Anterior cingulate cortex (tissue), 58 donors: Measurements from ENCODE around the gene RAF1.
"Not testable (repeated sequence)": the region's sequence is repeated elsewhere in the genome, so short reads cannot be mapped to it uniquely, and the experiment has no call there.

Source experiments
- DNase-seq, 58 donors: peaks; one replicate each; lab custom pipeline; 2025; lab: John Stamatoyannopoulos, UW

Gene RAF1

DNA sequence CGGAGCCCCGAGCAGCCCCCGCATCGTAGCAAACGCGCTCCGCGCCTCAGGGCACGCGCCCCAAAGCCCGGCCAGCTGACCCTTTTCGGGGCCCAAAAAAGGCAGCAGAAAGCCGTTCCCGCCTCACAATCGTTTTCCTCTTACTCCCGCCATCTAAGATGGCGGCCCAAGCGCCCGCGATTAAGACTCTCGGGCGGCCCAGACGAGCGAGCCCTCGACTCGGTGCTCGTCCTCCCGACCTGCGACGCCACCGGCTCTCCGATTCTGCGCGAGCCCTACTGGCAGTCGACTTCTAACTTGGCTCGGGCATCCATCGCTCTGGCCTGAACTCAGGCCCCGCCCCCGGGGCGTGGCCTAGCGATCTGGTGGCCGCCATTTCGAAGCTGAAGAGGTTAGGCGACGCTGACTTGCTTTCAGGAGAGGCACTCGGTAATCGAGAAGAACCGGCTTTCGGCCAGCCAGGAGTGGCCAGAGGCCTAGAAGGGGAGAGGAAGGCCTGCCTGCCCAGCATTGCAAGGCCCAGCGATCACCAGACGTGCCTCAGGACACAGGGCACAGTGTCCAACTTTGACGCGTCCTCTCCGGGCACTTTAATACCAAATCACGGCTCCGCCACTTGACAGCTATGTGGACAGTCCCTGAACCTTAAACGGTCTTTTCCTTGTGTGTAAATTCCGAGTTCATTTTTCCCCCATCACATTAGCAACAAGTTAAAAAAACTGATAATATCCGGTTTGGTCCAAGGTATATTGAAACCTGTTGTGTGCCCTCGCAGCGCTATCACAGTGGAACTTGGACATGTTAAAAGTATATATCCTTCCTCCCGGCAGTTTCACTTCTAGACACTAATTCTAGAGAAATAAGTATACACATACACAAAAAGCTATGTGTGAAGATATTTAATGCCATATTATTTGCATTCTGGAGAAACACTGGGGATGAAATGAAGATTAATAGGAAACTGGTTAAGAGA, at the start of gene RAF1:
RAF1 (minus strand) TSS at position 182 of the 973 bp plus-strand sequence. CDS start 45,396 bp downstream, outside the sequence.
- peak; percentile 78 to 99 (median 97) for DNase-seq

DNA sequence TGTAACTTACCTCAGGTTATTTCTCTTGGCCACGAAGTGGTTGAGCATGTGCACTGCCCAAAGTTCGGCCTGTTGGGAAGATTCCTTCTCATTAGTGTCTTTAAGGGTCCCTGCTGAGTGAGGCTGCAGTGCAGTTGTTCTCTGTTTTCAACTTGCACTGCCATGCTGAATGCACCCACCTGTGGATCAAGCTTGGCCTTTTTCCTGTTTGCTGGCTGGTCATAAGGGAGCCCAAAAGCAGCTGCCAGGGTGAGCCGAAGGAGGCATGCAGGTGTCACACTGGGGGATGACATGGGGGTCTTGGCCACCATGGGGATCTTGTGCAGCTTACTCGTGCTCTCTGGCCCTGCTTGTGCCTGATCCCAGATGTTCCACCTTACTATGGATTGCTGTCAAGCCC, 46.1 kb upstream of the RAF1 start:
- DNase-seq: no peak

DNA sequence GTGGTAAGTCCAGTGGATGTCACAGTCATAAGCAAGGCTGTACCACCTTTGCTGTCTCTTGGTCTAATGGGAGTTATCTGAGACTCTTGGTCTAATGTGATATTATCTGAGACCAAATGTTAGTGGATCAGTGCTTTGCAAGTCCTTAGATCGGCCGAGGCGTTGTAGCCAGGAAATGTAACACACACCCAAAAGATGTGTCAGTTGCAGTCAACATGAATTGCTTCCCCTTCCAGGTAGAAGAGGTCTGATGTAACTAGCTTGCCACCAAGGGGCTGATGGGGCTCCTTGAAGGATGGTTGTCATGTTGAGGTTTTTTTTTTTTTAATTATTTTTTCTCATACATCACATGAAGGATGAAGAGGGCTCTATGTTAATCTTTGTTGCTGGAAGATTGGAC, 45.4 kb upstream of the RAF1 start:
- DNase-seq: no peak

DNA sequence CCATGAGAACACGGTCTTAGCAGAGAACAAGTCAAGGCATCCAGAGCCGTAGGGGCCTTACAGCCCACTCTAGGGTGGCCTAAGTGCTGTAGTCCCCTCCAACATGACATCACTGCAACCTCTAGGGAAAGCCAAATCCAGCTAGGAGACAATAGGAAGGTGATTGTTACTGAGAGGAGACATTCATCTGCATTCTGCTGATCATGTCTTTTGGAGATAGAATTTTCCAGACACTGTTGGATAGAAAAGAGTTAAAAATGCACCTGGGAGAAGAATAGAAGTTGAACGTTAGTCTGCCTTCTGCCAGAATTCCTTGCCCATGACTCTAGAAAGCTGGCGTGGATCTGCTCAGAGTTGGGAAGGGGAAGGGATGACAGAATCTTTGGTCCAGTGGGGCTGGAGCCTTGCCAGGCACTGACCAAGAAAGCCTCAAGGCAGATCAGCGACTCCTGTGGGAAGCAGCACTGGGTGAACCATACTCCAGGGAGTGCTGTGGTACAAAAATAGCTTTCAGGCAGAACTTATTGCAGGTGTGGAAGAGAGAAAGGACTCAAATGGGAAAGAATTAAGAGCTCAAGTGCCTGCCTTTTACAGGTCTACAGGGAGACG, 44.8 kb upstream of the RAF1 start:
- peak in 1 of 58 donors; percentile 16 for DNase-seq

DNA sequence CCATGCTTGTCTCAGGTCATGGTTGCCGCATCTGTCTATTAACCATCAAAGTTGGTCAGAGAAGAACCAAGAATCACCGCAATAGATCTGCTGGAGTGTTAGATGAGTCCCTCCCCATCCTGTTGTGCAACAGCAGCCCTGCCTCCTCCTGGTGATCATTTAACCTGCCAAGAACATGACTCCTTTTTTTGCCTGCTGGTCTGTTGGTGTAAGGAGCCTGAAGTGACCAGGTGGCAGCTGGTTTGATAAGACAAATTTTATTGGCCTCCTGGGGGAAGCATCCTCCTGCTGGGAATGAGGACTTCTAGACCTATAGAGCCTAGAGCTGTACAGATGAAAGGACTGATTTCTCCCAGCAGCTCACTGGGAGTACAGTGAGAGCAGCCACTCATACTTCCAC, 43.5 kb upstream of the RAF1 start:
- DNase-seq: no peak

DNA sequence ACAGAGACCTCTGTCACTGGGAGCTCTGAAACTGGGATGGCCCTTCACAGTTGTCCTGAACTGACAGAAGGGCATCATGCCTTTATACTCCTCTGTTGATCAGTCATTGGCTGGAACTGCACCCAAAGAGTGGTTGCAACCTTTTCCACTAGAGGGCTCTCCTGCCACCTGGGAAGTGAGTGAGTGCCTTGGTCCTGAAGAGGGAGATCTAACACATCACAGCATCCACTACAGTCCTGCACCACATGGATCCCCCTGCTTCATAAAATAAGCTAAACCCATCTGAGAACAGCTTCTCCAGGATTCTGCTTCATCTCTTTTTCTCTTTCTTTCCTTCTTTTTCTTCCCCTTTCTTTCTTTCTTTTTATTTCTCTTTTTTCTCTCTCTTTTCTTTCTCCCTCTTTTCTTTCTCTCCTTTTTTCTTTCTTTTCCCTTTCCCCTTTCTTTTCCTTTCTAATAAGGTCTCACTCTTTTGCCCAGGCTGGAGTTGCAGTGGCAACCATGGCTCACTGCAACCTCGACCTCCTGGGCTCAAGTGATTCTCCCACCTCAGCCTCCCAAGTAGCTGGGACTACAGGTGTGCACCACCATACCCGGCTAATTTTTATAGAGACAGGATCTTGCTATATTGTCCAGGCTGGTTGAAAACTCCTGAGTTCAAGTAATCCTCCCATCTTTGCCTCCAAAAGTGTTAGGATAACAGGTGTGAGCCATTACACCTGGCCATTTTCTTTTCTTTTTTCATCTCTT, 42.8 kb upstream of the RAF1 start:
- peak in 20 of 58 donors; percentile 1 to 62 (median 10) for DNase-seq

DNA sequence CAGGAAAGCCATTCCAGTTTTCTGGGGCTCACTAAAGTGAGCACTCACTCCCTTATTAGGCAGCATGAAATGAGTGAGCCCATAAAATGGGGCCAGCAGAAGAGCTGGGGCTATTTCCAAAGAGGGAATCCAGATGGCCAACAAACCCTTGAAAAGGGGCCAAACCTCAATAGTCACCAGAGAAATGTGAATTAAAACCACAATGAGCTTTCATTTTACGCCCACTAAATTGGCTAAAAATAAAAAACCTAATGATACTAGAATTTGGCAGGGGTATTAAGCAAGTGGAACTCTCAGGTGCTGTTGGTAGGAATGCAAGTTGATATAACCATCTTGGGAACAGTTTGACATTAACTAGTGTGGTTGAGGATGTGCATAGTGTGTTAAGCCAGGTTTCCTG, 42.1 kb upstream of the RAF1 start:
- no peak for DNase-seq

DNA sequence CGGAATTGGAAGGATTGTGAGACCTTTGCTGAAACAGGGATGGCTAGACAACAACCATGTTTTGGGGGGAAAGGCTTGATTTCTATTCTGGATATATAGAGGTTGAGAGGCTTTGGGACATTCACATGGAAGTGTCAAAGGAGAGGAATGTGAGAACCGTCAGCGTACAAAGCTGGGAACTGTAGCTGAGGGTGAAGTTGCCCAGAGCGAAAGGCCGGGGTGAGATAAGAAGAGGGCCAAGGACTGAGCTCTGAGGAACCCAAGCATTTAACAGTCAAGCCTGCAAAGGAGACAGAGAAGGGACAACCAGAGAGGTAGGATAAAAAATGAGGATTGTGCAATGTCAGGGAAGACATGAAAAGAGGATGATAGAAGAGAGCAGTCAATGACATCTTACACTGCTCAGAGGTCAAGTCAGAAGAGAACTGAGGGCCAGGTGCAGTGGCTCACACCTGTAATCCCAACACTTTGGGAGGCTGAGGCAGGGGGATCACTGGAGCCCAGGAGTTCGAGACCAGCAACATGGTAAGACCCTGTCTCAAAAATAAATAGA, 41.5 kb upstream of the RAF1 start:
- no peak for DNase-seq

DNA sequence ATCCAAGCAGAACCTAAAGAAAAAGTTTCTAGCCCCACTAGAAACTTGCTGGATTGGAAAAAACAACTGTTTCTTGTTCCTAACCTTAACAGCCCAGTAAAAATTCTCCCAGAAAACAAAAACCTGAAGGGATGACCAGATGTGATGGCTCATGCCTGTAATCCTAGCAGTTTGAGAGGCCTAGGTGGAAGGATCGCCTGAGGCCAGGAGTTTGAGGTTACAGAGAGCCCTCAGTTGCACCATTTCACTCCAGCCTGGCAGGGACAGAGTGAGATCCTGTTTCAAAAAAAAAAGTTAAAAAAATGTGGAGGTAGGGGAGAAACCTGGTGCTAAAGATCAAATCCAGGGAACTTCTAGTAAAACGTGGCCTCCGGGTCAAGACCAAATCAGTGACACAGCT, 38.6 kb upstream of the RAF1 start:
- no peak for DNase-seq

DNA sequence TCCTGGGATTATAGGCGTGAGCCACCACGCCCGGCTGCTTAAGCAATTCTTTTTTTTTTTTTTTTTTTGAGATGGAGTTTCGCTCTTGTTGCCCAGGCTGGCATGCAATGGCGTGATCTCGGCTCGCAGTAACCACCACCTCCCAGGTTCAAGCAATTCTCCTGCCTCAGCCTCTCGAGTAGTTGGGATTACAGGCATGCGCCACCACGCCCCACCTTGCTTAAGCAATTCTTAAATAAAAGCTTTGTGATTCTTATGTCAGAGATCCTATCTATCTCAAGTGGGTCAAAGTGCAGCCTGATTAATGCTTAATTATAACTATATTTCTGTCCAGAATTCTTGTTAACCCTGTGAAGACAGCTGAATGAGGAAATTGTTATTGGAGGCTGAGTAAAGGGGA, 37.7 kb upstream of the RAF1 start:
- DNase-seq: not testable (repeated sequence)

DNA sequence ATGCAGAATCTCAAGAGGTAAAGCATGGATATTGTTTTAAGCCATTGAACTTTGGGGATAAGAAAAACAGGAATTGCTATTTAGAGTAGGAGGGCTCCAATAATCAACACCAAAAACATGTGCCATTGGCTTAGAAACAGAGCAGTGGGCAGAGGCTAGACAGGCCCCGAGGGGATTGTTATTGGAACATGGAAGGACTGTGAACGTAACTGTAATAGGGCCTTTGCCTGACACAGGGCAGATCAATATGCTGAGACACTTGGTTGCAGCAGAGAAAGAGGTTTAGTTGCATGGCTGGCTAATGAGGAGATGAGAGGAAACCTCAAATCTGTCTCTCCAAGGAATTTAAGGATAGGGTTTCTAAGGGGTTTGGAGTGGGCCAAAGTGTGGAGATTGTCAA, 36.9 kb upstream of the RAF1 start:
- DNase-seq: no peak

DNA sequence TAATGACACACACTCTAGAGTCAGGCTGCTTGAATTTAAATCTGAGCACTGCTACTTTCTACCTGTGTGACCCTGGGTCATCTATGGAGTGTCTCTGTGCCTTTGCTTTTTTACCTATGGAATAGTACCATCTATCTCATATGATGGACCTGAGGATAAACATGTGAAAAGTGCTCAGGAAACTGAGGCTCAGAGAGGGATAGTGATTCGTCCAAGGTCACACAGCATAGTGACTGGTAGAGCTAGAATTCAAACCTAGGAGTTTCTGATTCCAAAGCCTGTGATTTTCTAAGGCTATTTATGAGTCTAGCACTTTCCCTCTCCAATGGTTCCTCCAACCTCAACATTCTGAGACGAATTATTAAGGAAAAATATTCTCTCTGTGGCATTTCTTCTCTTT, 32.0 kb upstream of the RAF1 start:
- DNase-seq: no peak

DNA sequence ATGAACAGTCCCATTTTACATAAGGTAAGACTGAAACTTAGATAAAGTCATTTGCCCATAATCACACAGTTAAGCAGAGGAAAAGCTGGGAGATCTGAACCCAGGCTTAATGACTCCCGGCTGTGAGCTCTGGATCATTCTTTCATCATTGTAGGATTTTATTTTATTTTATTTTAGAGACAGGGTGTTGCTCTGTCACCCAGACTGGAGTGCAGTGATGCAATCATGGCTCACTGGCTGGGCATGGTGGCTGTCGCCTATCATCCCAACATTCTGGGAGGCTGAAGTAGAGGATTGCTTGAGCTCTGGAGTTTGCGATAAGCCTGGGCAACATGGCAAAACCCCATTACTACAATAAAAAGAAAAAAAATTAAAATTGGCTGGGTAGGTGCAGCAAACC, 31.2 kb upstream of the RAF1 start:
- no peak for DNase-seq

DNA sequence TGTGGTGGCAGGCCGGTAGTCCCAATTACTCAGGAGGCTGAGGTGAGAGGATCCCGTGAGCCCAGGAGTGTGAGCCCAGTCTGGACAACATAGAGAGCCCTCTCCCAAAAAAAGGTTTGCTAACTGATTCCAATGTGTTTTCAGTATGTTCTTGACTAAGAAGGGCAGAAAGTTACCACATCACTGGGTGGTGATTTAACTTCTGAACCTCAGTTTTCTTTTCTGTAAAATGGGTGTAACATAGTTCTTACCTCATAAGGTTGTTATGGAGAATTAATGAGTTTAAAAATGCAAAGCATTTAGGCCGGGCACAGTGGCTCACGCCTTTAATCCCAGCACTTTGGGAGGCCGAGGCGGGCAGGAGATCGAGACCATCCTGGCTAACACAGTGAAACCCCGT, 28.5 kb upstream of the RAF1 start:
- DNase-seq: no peak

DNA sequence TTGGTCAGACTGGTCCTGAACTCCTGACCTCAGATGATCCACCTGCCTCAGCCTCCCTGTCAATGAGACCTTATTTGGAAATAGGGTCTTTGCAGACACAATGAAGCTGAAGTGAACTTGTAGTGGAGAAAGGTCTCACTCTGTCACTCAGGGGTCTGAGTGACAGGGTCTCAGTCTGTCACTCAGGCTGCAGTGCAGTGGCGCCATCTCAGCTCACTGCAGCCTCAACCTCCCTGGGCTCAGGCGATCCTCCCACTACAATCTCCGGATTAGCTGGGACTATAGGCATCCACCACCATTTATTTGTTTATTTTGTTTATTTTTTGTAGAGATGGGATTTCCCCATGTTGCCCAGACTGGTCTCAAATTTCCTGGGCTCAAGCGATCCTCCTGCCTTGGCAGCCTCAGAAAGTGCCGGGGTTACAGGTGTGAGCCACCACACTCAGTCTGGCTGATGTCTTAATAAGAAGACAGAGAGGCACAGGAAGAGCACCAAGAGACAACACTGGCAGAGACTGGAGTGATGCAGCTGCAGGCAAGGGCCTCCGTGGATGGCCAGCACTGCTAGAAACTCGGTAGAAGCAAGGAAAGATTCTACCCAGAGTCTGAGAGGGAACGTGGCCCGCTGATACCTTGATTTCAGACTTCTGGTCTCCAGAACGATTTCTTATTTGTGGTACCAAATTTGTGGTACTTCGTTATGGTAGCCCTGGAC, 26.2 kb upstream of the RAF1 start:
- no peak for DNase-seq

DNA sequence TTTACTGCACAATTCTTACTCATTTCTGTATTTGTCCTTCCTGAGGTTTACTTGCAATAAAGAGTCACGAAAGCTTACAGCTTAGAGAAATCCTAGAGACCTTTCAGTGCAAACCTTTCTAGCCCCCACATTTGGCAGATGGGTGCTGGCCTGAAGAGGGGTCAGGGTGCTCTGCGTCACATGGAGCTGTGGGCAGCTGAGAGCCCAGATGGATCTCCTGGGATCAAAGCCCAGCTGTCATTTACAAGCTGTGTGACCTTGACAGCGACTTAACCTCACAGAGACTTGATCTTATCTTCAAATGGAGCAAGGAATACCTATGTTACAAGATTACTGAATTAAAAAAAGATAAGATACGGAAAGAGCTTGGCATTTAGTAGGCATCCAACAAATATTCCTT, 24.0 kb upstream of the RAF1 start:
- DNase-seq: no peak

DNA sequence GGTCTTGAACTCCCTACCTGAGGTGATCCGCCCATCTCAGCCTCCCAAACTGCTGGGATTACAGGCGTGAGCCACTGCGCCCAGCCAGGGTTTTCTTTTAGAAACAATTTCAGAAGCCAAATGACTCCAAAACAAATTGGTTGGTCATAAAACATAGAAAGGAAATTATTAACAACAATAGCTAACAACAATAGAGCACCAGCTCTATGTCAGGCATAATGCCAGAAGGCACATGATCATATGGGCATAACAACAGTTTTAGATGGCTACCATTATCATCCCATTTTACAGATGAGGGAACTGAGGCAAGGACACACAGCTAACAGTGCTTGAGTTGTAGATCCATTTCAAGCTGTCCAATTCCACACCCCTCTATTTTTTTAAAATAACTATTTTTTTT, 22.2 kb upstream of the RAF1 start:
- no peak for DNase-seq

DNA sequence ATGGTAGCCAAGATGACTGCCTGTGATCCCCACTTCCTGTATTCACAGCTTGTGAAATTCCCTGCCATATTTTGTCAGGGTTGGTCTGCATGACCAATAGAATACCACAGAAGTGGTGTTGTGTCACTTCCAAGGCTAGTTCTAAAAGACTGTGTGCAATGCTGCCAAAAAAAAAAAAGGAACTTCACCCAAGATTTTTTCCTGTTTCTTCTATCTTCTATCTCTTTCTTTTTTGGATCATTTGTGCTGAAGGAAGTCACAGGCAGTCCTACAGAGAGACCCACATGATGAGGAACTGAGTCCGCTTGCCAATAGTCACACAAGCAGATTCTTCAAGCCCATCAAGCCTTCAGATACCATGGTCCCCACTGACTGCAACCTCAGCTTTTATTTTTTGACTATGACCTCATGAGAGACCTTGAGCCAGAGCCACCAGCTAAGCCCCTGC, 18.1 kb upstream of the RAF1 start:
- peak in 7 of 58 donors; percentile 9 to 58 (median 32) for DNase-seq

DNA sequence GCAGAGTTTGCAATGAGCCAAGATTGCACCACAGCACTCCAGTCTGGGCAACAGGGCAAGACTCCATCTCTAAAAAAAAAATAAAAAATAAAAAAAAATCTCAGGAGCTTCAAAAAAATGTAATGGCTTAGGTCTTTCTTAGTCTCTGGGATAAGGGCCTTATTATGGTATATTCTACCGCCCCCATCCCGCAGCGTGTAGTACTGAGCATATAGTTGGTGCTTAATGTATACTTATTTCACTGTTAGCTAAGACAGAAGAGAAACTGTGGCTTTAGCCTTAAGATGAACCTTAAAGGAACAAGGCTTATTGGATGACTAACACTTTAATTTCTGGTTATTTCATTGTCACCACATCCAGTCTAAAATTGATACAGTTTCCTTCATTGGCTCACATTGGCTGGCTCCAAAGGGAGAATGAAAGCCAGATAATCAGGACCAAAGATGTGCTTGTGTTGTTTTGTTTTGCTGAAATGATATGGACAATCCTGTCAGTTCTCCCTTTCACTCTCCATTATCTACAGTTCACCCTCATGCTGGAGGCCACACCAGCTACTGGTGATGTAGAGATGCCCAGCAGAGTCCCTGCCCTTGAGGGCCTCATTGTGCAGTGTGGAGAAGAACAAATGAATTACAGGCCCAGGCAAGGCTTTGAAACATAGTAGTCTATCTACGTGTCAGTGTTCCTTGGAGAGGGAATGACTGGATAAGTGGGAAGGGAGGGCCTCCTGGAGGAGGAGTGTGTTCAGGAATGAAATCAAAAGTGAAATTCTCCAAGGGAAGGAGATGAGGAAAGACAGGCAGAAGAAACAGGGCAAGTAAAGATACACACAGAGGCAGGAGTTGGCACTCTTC, 17.4 kb upstream of the RAF1 start:
- DNase-seq: no peak
